ENCODE results near the gene PLD4. TPM values are rescaled to one million over a fixed set of nuclear protein-coding genes. Genes with fewer than 3 reads are reported as not detected.
A peak's percentile ranks its signal among the peaks of the same experiment; 100 is the strongest.

The PLD4 gene
- total RNA-seq, 3 donors from 2014 or later, result 0.38 to 2.2 (median 0.39) TPM

DNA sequence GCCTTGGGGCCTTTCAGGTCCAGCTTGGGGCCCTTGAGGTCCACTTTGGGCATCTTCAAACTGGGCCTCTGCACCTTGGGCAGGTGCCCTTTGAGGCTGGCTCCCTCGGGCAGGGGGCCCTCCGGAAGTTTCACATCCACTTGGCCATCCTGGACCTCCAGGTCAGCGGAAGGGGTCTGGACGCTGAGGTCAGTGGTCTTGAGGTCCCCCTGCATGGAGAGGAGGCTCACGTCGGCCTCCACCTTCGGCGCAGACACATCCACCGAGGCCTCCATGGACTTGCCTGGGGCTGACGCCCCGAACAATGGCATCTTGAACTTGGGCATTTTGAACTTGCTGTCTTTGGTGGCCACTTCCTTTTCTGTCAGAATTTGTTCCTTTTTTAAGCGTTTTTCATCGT, 28.4 kb downstream of the PLD4 start:
- Histone ChIP-seq H3K4me3 (no peak overlapping the region), H3K9me3 (no peaks in the 10 kb centered on the region), H3K36me3 (ENCODE audit: low read depth) (no peaks in the 10 kb centered on the region), H3K4me1 (ENCODE audit: low read depth) (no peaks in the 10 kb centered on the region)
- DNase-seq, result no peak
- TF ChIP-seq, protein P1, sequence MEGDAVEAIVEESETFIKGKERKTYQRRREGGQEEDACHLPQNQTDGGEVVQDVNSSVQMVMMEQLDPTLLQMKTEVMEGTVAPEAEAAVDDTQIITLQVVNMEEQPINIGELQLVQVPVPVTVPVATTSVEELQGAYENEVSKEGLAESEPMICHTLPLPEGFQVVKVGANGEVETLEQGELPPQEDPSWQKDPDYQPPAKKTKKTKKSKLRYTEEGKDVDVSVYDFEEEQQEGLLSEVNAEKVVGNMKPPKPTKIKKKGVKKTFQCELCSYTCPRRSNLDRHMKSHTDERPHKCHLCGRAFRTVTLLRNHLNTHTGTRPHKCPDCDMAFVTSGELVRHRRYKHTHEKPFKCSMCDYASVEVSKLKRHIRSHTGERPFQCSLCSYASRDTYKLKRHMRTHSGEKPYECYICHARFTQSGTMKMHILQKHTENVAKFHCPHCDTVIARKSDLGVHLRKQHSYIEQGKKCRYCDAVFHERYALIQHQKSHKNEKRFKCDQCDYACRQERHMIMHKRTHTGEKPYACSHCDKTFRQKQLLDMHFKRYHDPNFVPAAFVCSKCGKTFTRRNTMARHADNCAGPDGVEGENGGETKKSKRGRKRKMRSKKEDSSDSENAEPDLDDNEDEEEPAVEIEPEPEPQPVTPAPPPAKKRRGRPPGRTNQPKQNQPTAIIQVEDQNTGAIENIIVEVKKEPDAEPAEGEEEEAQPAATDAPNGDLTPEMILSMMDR (IDR thresholded peaks at IDR 0.05), result no peak
- intact Hi-C loops (cut with DNase I, micrococcal nuclease), result no loop called here
- ATAC-seq, result no peak

DNA sequence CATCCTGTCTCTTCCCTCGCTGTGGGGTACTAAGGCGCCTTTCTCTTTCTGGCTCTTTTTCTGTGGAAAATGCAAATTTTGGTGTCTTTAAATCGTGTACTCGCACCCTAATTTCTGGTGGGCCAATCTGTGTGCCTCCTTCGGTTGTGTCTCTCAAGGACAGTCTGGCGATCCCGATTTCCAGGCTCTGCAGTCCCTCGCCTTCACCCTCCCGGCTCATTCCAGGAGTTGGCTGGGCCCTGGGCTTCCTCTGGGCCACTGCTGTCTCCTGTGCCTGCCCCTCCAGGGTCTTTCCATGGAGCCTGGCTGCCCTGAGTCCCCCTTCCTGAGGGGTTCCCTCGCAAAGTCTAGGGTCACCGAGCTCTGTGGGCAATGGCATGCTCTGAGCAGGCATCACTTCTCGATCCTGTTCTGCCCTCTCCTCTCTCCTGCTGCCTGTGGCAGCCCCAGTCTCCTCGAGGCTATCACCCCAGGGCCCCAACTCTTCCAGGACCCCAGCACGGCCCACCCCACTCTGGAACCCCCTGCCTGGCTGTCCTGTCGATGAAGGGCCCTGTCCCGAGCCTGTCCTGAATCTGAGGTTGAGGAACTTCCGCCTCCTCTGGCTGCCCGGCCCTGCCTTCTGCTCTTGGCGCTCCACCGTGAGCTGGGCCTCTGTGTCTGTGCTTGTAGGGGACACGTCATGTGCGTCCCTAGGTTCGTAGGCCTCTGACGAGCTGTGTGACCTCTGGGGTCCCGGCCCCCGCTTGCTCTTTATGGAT, 29.4 kb downstream of the PLD4 start:
- Histone ChIP-seq H3K36me3 (ENCODE audit: low read depth) (no peaks in the 10 kb centered on the region), H3K9me3 (no peaks in the 10 kb centered on the region), H3K4me1 (ENCODE audit: low read depth) (no peaks in the 10 kb centered on the region), H3K4me3 (no peak overlapping the region)
- intact Hi-C loops (cut with DNase I, micrococcal nuclease), result no loop called here
- ATAC-seq (no peak), DNase-seq (peak in 1 of 3 donors; percentile 40)
- TF ChIP-seq, protein P1 (IDR thresholded peaks at IDR 0.05), result no peak

DNA sequence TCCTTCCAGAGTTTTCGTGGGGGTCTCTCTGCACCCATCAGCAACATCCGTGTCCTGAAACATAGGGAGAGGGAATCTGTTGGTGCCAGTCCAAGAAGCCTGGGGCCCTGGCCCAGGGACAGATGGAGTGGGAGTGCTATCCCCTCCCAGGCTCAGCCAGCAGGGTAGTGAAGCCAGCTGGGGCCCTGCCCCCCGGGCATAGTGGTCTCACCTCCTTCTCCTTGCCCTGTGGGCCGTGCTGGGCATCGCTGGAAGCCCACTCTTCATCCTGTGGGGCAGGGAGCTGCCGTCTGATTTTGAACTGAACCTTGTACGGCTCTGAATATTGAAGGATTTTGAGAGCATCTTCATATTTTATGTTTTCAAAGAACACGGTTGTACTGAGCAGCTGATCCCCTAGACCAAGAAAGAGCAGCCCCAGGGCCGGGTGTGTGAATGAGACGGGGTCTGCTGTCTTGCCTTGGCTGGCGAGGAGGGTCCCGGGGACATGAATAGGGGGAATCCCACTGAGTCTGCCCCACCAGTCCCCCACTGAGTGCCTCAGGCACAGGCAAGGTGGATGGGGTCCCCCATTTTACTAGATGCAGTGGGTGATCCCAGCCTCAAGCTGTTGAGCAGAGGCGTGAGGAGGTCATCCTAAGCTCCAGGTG, 30.2 kb downstream of the PLD4 start:
- ATAC-seq (no peak), DNase-seq (no peak)
- intact Hi-C loops (cut with DNase I, micrococcal nuclease), result no loop called here
- Histone ChIP-seq H3K36me3 (ENCODE audit: low read depth) (no peaks in the 10 kb centered on the region), H3K4me1 (ENCODE audit: low read depth) (no peaks in the 10 kb centered on the region), H3K4me3 (no peak overlapping the region), H3K9me3 (no peaks in the 10 kb centered on the region)
- TF ChIP-seq, protein P1 (IDR thresholded peaks at IDR 0.05), result no peak

DNA sequence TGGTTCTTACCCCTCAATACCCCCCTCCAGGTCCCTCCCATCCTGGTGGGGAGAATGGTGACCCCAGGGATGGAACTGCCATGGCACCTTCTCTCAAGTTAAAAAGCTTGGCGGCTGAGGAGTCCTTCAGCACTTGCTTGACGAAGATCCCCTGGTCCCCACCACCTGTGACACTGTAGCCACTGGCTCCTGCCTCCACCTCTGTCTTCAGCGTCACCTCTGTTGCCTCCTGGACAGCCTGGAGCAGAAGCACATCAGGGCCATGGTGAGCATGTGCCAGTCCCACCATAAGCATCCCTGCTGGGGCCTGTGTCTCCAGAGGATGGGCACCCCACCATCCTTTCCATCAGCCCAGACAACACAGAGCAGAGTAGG, 30.7 kb downstream of the PLD4 start:
- H3K4me1 ChIP-seq (ENCODE audit: low read depth), result no peaks in the 10 kb centered on the region
- ATAC-seq (no peak), DNase-seq (no peak)
- no peaks in the 10 kb centered on the region for H3K36me3 ChIP-seq (ENCODE audit: low read depth)
- intact Hi-C loops (cut with DNase I, micrococcal nuclease), result no loop called here
- no peaks in the 10 kb centered on the region for H3K9me3 ChIP-seq
- no peak overlapping the region for H3K4me3 ChIP-seq
- TF ChIP-seq, protein P1 (IDR thresholded peaks at IDR 0.05), result no peak

DNA sequence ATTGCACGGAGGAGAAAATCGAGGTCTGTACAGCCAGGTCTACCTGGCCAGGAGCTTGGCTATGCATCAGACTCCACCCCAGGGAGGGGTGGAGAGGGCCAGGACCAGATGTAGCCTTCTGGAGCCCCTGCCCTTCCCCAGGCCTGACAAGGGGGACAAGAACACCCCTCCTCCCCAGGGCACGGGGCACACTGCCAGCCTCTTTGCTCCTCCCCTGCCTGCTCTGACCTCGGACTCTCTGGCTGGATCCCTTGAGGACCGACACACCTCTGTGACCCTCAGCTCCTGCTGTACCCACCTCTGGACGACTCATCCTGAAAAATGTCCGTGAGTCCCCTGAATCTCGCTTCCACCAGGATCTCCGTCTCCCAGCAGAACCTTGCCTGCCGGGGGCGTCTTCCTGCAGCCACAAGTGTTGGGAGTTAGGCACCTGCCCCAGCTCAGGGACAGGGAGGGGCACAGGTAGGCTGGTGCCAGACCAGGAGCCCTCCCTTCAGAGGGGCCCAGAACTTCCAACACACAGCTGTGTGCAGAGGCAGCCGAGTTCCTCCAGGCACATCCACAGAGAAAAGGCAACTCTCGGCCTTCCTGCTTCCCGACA, 31.7 kb downstream of the PLD4 start:
- H3K9me3 ChIP-seq, result no peaks in the 10 kb centered on the region
- TF ChIP-seq, protein P1 (IDR thresholded peaks at IDR 0.05), result no peak
- H3K4me1 ChIP-seq (ENCODE audit: low read depth), result no peaks in the 10 kb centered on the region
- no peak overlapping the region for H3K4me3 ChIP-seq
- DNase-seq (peak in 1 of 3 donors; percentile 38), ATAC-seq (no peak)
- intact Hi-C loops (cut with DNase I, micrococcal nuclease), result no loop called here
- no peaks in the 10 kb centered on the region for H3K36me3 ChIP-seq (ENCODE audit: low read depth)

Data from mucosa of descending colon (tissue), 3 donors.